ENCODE results near the gene UMAD1.

Gene UMAD1

DNA sequence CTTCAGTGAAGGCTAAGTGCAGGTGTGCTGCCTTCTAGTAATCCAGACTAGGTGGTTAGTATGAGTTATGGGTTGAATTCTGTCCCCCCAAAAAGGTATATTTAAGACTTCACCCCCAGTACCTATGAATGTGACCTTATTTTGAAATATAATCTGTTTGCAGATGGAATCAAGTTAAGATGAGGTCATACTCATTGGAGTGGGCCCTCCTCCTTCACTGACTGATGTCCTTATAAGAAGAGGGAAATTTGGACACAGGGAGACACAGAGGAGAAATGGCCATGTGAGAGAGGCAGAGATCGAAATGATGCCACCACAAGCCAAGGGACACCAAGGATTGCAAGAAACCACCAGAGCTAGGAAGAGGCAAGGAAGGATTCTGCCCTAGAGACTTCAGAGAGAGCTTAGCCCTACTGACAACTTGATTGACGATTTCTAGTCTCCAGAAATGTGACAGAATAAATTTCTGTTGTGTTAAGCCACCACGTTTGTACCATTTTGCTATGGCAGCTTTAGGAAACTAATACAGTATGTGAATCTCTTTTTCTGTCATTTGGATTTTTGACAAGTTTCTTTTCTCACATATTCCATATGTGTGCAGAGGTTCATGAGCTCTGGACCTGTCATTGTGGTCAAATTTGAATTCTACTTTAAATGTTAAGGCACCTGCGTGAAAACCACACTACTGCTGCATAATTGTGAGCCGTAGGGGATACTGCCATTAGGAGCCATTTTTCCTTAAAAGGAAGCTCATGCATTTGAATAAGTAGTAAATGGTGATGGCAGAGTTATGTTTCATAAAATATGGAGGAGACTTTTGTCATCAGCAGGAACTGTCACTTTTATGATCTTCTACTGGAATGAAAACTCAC lies 80.4 kb downstream of the UMAD1 start:
- no peak for DNase-seq (ENCODE audit: low read depth in 2 of 2)

DNA sequence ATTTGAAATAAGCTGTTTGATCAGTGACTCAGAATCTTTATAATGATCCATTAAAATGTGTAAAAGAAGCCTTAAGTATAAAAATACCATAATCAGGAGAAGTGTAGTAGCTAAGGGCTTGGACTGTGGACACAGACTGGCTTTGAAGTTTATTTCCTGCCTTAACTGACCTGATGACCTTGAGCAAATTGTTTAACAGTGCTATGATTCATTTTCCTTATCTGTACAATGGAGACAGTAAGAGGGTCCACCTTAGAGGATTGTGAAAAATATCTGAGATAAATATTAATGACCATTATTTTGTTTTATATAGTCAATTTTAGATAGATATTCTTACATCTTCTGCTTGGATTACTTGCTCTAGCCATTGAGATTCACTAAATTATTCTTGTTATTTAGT lies 91.2 kb downstream of the UMAD1 start:
- no peak for DNase-seq (ENCODE audit: low read depth in 2 of 2)

DNA sequence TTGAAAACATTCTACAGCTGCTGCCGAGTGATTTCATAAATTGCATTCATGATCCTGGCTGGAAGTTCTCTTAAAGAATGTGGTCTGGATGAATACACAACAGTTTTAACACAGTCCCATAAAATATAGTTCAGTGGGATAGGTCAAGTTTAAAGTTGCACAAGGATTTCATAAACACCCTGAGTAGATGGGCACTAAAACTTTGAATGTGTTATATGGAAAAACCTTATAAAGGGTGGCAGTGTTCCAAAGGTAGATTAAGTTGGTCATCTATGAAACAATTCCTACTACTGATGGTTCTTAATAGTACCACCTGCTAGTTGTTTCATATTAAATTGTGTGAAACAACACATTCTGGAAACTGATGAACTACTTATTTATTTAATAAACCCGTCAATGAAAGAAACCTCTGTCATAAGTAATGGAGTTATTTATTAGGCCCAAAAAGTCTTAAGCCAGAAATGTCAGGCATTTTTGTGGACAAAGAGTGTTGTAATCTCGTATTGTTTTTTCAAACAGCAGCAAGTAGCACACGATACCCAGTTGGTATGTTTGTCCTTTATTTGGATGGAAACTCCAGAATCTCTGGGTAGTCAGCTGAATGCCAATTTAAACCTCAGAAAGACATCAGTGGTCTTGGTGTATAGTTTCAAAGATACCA lies 92.2 kb downstream of the UMAD1 start:
- no peak for DNase-seq (ENCODE audit: low read depth in 2 of 2)

DNA sequence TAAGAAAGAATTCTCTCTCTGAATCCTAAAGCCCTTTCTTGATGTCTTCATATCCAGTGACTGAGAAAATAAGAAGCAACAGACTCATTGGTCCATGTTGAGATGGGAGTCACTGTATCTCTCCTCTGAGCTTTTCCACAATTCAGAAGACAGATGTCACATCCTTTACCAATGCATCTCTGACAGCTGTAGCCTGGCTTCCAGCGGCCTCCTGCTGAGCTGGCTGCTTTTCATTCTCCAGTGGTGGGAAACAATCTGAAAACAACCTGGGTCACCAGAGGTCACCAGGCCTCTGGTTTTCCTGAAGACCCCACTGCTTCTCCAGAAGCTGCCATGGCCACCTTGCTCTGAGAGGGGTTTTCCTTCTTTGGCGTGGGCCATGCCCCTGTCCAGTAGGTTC lies 96.1 kb downstream of the UMAD1 start:
- DNase-seq (ENCODE audit: low read depth in 2 of 2), result no peak

DNA sequence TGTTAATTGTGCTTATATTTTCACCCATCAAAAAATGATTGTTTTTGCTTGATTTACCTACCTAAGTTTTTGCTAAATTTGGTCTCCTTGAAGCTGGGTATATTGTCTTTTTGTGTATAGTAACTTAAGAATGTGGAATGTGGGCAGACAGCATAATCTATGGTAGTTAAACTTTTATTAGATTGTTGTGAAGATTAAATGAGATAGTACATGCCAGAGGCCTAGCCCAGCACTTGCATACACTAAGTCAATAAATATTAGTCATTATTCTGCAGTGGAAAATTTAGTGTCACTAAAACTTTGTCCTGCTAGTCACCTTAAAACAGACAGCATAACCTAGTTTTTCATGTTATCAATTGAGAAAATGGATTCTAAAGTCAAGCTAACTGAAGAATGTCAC lies 97.1 kb downstream of the UMAD1 start:
- DNase-seq (ENCODE audit: low read depth in 2 of 2), result no peak

DNA sequence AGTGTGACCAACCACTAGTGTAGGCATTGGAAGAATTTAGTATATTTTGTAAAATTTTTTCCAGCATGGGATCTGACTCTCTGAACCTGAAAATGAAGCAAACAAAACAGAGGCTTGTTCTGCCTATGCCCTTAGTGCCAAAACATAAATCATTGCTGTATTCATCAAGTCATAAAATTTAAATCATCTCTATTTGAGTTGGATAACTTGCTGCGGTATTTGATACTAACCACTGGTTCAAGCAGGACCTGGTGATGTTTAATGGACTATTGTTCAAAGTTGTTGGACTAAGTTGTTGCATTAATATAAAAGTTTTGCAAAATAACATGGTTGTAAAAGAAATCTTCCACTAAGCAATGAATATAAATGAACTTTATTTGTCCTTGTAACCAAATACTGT lies 97.6 kb downstream of the UMAD1 start:
- no peak for DNase-seq (ENCODE audit: low read depth in 2 of 2)

DNA sequence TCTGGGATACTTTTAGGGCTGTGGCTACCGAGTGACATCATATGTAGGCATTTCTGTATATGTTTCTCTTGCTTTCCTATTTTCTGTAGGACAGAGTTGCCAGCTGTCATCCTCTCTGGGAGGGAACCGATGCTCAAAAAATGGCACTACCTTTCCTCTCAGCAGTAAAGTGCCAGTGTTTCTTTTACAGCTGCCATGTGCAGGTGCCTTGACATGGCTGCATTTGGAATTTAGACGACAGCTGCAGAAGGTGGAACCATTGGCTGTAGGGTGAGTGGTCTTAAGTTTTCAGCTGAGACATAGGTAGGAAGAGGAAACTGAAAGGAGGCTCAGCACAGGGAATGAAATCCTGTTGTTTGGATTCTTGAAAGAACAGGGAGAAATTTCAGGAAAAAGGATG lies 98.1 kb downstream of the UMAD1 start:
- no peak for DNase-seq (ENCODE audit: low read depth in 2 of 2)

DNA sequence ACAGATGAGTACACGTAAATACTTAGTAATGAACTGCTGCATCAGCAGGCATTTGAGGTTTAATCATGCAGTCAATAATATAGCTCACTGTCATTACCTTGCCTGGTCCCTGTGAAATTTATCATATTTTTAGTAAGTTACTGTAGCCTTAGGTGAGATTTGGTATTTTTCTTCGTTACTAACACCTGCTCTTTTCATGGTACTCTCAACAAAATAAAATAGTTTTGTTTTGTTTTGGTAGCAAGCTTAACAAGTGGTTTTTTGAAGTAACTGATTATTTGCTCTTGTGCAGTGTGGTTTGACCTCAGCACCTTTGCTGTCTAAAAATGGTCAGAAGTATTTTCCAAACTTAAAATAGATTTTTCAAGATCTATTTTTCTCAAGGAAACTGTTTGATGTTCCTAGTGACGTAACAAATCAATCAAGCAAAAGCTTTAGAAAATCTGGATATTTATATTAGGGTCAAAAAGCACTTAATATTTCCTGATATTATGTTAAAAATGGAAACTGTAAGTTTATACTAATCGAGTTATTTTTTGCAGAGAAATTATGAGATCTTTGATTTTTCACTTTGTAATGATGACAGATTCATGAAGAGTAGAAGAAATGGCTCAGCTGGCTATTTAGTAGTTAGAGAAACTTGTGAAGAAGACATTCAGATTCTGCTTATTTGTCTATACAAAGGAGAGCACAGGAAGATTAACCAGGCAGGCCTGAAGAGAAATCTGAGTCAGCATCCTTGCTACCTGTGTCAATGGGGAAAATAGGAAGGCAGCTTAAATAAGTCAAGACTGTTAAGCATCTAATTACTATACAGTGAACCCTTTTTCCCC lies 98.9 kb downstream of the UMAD1 start:
- no peak for DNase-seq (ENCODE audit: low read depth in 2 of 2)

DNA sequence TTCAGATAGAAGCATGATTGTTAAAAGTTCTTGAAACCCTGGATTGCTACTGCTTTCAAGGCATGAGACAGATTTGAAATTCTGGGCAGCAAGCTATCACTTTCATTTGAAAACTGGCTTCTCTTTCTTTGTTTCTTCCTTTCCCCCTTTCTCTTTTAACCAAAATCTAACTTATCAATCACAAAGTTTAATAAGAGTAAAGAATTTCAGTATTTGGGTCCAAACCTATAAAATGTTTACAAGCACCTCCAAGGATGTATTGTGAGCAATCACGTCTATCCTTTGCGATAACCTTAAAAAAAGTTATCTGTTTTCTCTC lies 99.4 kb downstream of the UMAD1 start:
- no peak for DNase-seq (ENCODE audit: low read depth in 2 of 2)

DNA sequence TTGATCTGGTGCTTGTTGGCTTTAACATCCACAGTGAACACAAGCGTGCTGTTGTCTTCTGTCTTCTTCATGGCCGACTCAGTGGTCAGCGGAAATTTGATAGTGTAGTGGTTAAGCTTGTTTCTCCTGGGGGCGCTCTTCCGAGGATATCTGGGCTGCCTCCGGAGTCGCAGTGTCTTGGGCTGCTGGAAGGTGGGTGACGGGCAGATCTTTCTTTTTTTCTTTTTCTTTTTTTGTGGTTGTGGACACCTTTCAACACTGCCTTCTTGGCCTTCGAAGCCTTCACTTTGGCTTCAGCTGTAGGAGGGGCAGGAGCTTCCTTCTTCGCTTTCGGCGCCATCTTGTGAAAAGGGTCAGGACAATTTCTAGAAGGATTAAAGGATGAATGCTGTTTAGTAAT lies 101.7 kb downstream of the UMAD1 start:
- no peak for DNase-seq (ENCODE audit: low read depth in 2 of 2)

DNA sequence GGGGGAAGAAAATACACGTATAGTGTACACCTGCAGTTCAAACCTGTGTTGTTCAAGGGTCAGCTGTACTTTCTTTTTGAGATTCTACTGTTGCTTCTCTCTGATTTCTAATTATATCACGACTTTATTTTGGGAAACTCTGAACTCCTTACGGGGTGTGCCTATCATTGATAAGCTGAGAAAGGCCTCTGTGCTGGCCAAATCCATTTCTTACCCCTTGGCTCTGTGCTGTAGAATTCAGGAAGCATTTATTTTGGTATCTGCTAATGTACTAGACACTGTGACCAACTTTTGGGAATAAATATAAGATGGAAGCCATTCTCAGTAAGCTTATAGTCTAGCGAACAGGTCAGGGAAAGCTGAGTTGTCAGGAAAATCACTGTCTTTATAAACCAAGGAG lies 104.7 kb downstream of the UMAD1 start:
- DNase-seq (ENCODE audit: low read depth in 2 of 2), result no peak

DNA sequence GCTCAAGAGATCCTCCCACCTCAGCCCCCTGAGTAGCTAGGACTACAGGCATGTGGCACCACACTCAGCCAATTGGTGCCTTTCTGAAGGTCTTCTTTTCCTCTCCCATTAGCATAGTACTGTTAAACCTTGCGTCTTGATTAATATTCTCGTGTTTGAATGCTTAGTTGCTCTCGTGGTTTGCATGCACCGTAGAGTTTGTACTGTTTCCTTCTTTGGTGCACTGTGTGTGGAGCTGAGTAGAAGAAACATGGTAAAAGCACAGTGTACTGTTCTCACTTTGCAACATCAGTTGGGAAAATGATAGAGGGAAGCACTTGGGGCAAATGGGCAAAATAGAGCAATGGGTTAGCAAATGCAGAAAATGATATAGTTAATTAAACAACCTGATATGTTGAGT lies 105.4 kb downstream of the UMAD1 start:
- no peak for DNase-seq (ENCODE audit: low read depth in 2 of 2)

DNA sequence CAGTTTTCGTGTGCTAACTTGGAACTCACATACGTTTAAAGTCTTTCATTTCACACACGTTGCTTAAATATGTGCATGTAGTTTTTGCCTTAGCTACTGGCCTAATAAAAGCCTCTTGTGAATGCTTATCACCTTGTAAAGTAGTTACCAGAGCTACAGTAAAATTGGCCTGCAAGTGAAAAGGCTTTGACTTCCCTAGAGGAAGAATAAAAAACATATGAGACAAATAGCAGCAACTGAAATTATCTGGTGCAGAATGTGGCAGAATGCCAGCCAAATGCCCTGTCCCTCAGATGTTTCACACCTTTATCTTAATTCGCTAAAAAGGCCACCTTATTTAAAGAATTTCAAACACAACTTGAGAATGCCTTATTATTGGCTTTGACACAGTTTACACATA lies 105.9 kb downstream of the UMAD1 start:
- DNase-seq (ENCODE audit: low read depth in 2 of 2), result no peak

DNA sequence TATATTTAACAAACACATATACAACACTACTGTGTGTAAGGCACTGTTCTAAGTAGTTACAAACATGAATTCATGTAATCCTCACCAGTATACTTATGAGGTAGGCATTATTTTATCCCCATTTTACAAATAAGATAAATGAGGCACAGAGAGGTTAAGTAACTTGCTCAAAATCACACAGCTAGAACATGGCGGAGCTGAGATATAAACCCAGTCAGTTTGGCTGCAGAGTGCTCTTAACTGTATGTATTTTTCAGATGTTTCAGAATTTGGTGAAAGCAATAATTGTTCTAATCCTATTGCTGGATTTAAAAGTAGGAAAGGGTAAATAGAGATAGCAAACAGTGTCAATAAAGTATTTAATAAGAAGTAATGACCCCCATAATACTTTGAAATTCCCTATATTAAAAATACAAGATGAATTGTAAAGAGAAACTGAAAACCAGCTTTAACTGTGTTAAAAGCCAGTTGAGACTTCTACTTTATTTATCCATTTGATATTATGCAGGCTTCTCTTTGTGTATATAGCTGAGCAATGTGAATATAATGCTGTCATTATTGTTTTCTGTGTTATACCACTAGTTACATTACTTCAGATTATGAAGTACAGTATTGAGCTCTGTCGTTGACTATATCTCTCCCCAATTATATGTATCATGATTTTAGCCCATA lies 110.2 kb downstream of the UMAD1 start:
- DNase-seq (ENCODE audit: low read depth in 2 of 2), result no peak

DNA sequence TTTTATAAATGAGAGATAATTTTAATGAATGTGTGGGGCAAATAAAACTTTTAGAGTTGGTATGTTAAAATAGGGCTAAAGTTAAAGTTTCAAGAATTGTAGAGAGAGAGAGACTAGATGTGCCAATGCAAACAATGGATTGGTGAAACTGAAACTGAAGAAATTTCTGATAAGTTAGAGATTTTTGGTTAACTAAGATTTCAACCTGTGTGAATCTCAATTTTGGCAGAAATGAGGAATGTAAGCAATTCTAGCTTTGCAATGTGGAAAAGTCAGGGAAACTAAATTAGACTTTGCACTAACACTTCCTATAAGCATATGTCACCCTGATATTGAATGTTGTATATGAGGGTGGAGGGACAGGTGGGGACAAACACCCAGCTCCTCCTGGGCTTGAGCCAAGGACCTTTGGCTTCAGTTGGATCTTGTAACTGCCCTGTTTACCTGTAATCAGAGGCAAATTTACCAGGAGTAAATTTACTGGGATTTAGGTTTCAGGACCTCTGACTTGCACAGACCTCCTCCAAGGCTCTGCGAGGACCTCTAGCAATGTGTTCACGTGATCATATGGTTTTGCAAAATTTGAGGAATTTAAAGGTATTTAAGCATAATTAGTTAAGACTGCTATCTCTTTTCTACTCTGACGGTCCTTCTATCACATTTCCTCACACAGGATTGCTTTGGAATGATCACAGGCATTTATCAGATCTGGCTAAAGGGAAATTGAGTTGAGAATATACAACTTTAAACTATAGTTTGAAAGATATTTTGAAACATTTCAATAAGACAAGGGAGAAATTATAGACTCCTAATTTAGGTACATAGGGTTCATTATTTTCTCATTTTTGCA lies 110.9 kb downstream of the UMAD1 start:
- DNase-seq (ENCODE audit: low read depth in 2 of 2), result no peak

DNA sequence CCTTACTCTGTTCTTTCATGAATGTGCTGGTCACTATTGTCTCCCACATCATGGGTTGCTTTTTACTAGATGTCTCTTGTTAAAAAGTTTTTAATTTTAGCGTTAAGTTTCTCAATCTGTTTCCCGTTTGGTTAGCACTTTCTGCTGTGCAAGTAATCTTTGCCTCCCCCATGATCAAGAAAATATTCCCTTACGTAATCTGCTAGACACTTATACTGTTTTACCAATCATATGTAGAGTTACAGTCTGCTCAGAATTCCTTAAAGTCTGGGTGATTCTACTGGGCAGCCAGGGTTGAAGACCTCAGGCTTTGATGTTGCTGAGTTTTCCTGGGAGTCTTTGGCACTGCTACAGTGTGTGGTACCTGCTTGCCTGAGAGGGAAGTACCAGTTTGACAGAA lies 116.0 kb downstream of the UMAD1 start:
- DNase-seq (ENCODE audit: low read depth in 2 of 2), result no peak

DNA sequence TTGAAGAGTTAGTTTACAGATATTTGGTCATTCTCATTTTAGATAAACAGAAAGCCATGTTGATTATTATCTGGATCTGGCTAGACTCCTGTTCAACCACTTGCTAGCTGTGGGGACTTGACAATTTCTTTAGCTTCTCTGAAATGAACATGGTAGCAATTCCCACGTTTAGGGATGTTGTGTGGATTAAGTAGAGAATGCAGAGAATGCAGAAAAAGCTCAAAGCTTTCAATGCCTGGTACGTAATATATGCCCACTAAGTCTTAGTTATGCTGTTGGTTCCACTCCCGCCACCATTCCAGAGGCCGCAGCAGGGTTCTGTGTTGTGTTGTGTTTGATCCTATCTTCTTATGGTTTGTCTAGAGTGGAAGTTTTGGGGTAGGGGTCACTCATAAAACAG lies 117.0 kb downstream of the UMAD1 start:
- no peak for DNase-seq (ENCODE audit: low read depth in 2 of 2)

DNA sequence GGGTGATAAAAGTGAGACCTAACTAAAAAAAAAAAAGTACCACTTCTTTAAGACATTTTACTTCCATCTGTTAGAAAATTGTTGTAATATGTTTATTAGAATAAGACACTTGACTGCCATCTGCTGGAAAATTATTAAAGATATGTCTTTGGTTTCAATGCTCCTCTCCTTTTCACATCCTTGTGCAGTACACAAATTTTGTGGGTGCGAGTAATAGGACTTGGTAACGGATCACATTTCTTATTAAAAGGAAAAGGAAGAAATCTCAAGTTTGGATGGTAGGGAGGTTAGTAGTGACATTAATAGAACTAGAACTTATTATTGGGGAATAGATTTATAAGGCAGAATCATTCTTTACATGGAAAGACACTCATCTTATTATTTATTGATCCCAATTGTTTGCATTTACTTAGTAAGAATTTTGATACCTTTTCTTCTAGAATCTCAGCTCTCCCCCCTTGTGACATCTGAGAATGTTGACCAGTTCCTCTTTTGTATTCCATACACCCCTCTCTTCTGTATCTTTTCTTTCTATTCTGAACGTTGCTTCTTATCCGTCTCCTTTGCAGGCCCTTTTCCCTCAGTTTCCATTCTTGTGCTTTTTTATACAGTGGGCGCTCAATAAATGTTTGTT lies 120.9 kb downstream of the UMAD1 start:
- DNase-seq (ENCODE audit: low read depth in 2 of 2), result no peak

DNA sequence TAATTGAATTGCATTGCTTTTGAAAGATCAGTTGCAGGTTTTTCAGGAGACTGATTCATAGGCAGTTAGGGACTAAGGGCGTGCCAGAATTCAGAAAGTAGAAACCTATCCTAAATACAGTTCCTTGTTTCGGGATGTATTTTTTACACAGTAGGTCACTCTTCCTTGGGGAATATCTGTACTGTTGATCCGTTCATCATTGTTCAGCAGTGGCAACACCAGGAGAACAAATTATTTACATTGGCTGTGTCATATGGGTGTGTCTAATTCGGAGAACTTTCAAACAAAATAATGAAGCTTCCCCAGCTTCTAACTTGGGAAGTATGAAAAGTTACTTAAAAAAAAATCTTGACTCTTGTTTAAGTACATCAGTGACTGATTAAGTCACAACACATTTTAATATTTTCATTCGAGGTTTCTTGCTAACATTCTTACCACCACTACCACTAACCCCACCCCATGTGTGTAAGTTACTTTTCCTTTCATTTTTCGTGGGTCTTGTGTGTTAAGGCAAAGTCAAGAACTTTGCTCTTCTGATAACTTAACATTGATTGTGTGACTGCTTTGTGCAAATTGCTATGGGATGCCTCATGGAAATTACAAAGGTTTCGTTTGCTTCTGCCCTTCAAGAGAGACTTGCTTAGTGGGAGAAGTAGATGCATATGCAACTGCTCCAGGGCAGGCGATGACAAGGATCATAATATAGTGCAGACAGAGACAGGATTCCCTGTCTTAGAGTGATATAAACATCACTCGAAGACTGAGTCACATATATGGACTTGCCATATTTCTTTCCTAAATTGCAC lies 121.6 kb downstream of the UMAD1 start:
- no peak for DNase-seq (ENCODE audit: low read depth in 2 of 2)
